Measurements from ENCODE around the gene GSK3B.

- TF ChIP-seq YY1 (IDR thresholded peaks at IDR 0.05; ENCODE audit: extremely low read depth, insufficient replicate concordance, low read depth, low read length) (no peak), CTCF (IDR thresholded peaks at IDR 0.05 in 2 of 3, conservative IDR thresholded peaks at IDR 0.05 in 1 of 3; ENCODE audit: borderline replicate concordance in 1 of 3, insufficient read depth in 1 of 3, low read depth in 2 of 3, low read length in 2 of 3) (no peak), MAX (IDR thresholded peaks at IDR 0.05) (no peak), ZFX (IDR thresholded peaks at IDR 0.05) (no peak), POLR2A (IDR thresholded peaks at IDR 0.05; ENCODE audit: borderline replicate concordance, extremely low read depth, insufficient read depth, insufficient read length) (no peak), EZH2 (IDR thresholded peaks at IDR 0.05) (no peak), EGR1 (IDR thresholded peaks at IDR 0.05; ENCODE audit: low read depth) (no peak), POLR2AphosphoS5 (IDR thresholded peaks at IDR 0.05; ENCODE audit: low read depth, low read length) (no peak), ZNF274 (IDR thresholded peaks at IDR 0.05; ENCODE audit: low read depth, low read length) (no peak)
These were observed 29.6 kb downstream of the GSK3B start for GRCh38 chr3:120064641-120065040.

All from HCT116 (cell line).